ENCODE data around the gene SLAMF9.

The SLAMF9 gene

GRCh38 chr1:159931795-159932173, 22.3 kb downstream of the SLAMF9 start:
- H3K9ac ChIP-seq (ENCODE audit: low read length): no peak overlapping the region
- no peak overlapping the region for H3K4me2 ChIP-seq (ENCODE audit: low read depth, low read length)
- no peaks in the 10 kb centered on the region for H3F3A ChIP-seq (ENCODE audit: insufficient read depth, low read length)
- no peak overlapping the region for H2AFZ ChIP-seq (ENCODE audit: low read length)
- no peaks in the 10 kb centered on the region for H3K9me2 ChIP-seq (replicated peaks; ENCODE audit: insufficient read depth, low read length)
- no peak overlapping the region for H3K4me3 ChIP-seq (ENCODE audit: low read length)
- no peaks in the 10 kb centered on the region; the same call in 1 of the 2 replicates for H3K27me3 ChIP-seq (replicated peaks; ENCODE audit: insufficient read depth, low read length)
- DNase-seq: no peak
- no peaks in the 10 kb centered on the region for H3K9me3 ChIP-seq (replicated peaks; ENCODE audit: insufficient read depth, low read length)
- H3K36me3 ChIP-seq (replicated peaks; ENCODE audit: insufficient read depth, low read length): no peaks in the 10 kb centered on the region
- TF ChIP-seq EZH2phosphoT487 (IDR thresholded peaks at IDR 0.05; ENCODE audit: low read length) (no peak), CTCF (IDR thresholded peaks at IDR 0.05; ENCODE audit: low read length) (no peak), EZH2 (optimal IDR thresholded peaks at IDR 0.05; ENCODE audit: low read depth, low read length) (no peak)
- peaks cover 9% of the 10 kb centered on the region; the same call in 1 of the 2 replicates for H3K4me1 ChIP-seq (ENCODE audit: low read length)
- no peak overlapping the region for H3K27ac ChIP-seq (ENCODE audit: low read length)
- H4K20me1 ChIP-seq (ENCODE audit: insufficient read depth, low read length): no peaks in the 10 kb centered on the region
- H3K79me2 ChIP-seq (ENCODE audit: low read length): no peaks in the 10 kb centered on the region

- no peak for DNase-seq
- no peak overlapping the region for H2AFZ ChIP-seq (ENCODE audit: low read length)
- H3K4me3 ChIP-seq (ENCODE audit: low read length): no peak overlapping the region
- H3K4me2 ChIP-seq (ENCODE audit: low read depth, low read length): no peak overlapping the region
- H3K79me2 ChIP-seq (ENCODE audit: low read length): no peaks in the 10 kb centered on the region
- peaks cover 5% of the 10 kb centered on the region; the same call in 1 of the 2 replicates for H3K4me1 ChIP-seq (ENCODE audit: low read length)
- no peaks in the 10 kb centered on the region for H4K20me1 ChIP-seq (ENCODE audit: insufficient read depth, low read length)
- no peaks in the 10 kb centered on the region for H3K9me2 ChIP-seq (replicated peaks; ENCODE audit: insufficient read depth, low read length)
- no peaks in the 10 kb centered on the region; the same call in 1 of the 2 replicates for H3K27me3 ChIP-seq (replicated peaks; ENCODE audit: insufficient read depth, low read length)
- H3K9ac ChIP-seq (ENCODE audit: low read length): no peak overlapping the region
- TF ChIP-seq CTCF (IDR thresholded peaks at IDR 0.05; ENCODE audit: low read length) (no peak), EZH2phosphoT487 (IDR thresholded peaks at IDR 0.05; ENCODE audit: low read length) (no peak), EZH2 (optimal IDR thresholded peaks at IDR 0.05; ENCODE audit: low read depth, low read length) (no peak)
- H3K9me3 ChIP-seq (replicated peaks; ENCODE audit: insufficient read depth, low read length): no peaks in the 10 kb centered on the region
- no peaks in the 10 kb centered on the region for H3F3A ChIP-seq (ENCODE audit: insufficient read depth, low read length)
- no peaks in the 10 kb centered on the region for H3K36me3 ChIP-seq (replicated peaks; ENCODE audit: insufficient read depth, low read length)
- no peak overlapping the region for H3K27ac ChIP-seq (ENCODE audit: low read length)
Measured at GRCh38 chr1:159931101-159931794, 22.8 kb downstream of the SLAMF9 start.

- no peak for TF ChIP-seq EZH2 (optimal IDR thresholded peaks at IDR 0.05; ENCODE audit: low read depth, low read length)
- TF ChIP-seq EZH2phosphoT487 (IDR thresholded peaks at IDR 0.05; ENCODE audit: low read length): no peak
- TF ChIP-seq CTCF (IDR thresholded peaks at IDR 0.05; ENCODE audit: low read length): no peak
- no peaks in the 10 kb centered on the region for H4K20me1 ChIP-seq (ENCODE audit: insufficient read depth, low read length)
- no peak overlapping the region for H3K9ac ChIP-seq (ENCODE audit: low read length)
- no peaks in the 10 kb centered on the region for H3K79me2 ChIP-seq (ENCODE audit: low read length)
- DNase-seq: no peak
- no peak overlapping the region for H3K4me3 ChIP-seq (ENCODE audit: low read length)
- H3K4me1 ChIP-seq (ENCODE audit: low read length): no peaks in the 10 kb centered on the region
- H3K36me3 ChIP-seq (replicated peaks; ENCODE audit: insufficient read depth, low read length): no peaks in the 10 kb centered on the region
- no peak overlapping the region for H3K27ac ChIP-seq (ENCODE audit: low read length)
- H2AFZ ChIP-seq (ENCODE audit: low read length): no peak overlapping the region
- H3K4me2 ChIP-seq (ENCODE audit: low read depth, low read length): no peak overlapping the region
- H3F3A ChIP-seq (ENCODE audit: insufficient read depth, low read length): no peaks in the 10 kb centered on the region
- H3K9me3 ChIP-seq (replicated peaks; ENCODE audit: insufficient read depth, low read length): no peaks in the 10 kb centered on the region
- no peaks in the 10 kb centered on the region for H3K9me2 ChIP-seq (replicated peaks; ENCODE audit: insufficient read depth, low read length)
- H3K27me3 ChIP-seq (replicated peaks; ENCODE audit: insufficient read depth, low read length): no peaks in the 10 kb centered on the region; the same call in 1 of the 2 replicates
Measured at GRCh38 chr1:159930634-159931033, 23.4 kb downstream of the SLAMF9 start.

All from MM.1S (cell line).